ENCODE results near the gene LZTS2.
"Not testable (repeated sequence)": the region's sequence is repeated elsewhere in the genome, so short reads cannot be mapped to it uniquely, and the experiment has no call there.

The LZTS2 gene

DNA sequence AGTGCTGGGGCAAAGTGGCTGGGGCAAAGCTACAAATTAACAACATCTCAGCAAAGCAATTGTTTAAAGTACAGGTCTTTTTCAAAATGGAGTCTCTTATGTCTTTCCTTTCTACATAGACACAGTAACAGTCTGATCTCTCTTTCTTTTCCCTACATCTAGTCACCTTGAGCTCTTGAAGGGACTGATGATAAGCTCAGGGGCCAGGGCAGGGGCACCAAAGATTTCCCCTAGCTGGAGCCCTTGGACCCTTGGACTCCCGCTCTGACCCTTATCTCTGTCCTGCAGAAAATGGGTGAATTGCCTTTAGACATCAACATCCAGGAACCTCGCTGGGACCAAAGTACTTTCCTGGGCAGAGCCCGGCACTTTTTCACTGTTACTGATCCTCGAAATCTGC is 34.8 kb downstream of the LZTS2 start:
- not testable (repeated sequence) for DNase-seq

DNA sequence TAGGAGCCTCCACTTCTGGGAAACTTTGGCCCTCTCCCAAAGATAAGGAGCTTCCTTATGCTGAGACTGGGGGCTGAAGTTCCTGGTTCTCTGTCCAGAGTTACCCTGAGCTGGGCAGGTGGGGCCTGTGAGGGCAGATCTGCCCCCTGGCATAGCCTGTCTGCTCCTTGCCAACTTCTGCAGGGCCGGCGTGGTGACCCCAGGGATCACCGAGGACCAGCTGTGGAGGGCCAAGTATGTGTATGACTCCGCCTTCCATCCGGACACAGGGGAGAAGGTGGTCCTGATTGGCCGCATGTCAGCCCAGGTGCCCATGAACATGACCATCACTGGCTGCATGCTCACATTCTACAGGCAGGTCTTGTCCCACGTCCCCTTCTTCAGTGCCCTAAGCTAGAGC is 35.7 kb downstream of the LZTS2 start:
- DNase-seq, result no peak

DNA sequence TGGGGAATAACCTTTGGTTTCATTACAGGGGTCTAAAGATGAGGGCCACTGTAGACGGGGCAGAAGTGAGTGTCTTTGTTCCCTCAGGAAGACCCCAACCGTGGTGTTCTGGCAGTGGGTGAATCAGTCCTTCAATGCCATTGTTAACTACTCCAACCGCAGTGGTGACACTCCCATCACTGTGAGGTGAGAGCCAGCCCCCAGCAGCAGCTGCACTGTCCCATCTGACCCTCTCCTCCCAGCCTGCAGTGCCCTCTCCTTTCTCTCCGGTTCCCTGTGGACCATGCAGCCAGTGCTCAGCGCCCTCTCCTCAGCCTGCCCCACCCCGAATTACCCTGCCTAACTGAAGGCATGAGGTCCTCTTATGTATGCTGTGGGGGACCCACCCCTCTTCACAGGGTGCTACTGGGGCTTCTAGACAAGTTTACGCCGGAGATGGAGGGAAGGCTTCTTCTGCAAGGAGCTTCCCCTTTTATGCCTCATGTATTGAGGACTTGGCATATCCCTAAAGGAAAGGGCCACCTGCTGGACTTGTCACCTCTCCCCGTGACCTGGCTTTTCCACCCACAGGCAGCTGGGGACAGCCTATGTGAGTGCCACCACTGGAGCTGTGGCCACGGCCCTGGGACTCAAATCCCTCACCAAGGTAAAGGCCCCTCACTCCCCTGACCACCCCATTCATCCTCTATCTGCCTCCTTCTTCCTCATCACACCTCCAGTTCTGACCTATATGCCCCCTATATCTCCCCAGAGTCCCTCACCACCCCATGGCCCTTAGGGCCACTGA is 36.5 kb downstream of the LZTS2 start:
- DNase-seq, result no peak

DNA sequence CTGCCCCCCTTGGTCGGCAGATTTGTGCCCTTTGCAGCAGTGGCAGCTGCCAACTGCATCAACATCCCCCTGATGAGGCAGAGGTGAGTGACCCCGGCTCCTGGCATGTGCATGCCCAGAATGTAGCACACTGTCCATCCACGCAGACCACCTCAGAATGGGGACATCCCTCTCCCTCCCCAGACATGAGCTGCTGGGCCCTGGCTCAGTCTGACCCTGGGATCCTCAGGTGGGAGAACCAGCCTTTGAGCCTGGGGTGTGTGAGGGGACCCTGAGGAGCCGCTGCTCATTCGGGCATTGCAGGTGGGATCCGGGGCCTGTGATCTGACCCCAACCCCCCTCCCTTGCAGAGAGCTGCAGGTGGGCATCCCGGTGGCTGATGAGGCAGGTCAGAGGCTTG is 37.1 kb downstream of the LZTS2 start:
- DNase-seq, result no peak

DNA sequence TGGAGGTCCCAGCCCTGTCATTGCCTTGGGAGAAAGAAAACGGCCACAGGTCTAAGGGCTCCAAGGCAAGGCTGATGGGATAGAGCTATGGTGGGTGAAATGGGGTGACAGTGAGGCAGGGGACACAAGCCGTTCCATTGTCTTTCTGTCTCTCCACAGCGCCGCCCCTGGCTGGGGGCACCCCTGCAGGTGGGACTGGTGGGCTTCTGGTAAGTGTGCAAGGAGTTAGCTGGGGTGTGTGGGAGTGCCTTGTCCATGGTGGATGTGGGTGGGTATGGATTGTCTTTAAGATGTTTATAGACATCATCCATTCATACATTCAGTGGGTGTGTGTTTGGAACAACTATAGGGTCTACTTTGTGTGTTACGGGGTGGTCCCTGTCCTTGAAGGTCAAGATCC is 38.9 kb downstream of the LZTS2 start:
- DNase-seq, result no peak

GRCh38 chr10:101040061-101040460 is 40.5 kb downstream of the LZTS2 start:
- no peak for DNase-seq

DNA sequence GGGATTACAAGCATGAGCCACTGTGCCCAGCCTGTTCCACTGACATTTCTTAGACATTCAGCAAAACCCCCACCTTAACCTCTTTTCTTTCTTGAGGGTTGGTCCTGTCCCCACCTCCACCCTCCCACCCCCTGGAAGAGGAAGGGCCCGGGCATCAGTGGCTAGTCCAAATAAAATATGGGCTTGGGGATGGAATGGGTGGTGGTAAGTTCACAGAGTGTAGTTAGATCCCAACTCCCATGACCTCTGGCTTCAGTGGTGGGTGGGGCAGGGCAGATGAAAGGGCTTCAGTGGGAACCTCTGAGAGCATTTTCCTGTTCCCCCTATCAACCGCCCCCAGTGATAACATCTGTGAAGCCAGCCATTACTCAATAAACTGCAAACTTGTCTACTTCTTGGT is 41.2 kb downstream of the LZTS2 start:
- DNase-seq, result no peak

DNA sequence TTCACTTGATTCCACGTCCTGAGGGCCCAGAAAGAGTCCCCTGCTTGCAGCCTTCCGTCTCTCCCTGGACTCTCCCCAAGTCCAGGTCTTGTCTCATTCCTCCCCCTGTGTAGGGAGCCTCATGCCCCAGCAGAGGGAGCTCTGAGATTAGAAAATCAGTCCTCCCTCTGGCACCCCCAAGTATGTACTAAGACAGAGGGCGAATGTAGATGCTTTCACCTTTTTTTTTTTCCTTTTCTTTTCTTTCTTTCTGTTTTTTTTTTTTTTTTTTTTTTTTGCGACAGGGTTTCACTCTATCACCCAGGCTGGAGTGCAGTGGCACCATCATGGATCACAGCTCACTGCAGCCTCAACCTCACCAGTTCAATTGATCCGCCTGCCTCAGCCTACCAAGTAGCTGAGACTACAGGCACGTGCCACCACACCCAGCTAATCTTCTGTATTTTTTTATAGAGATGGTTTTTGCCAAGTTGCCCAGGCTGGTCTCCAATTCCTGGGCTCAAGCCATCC is 41.7 kb downstream of the LZTS2 start:
- DNase-seq, result peak; percentile 70

- no peak for DNase-seq
Observed at GRCh38 chr10:101042118-101042517, 42.5 kb downstream of the LZTS2 start.

- peak; percentile 92 for DNase-seq
Observed at GRCh38 chr10:101042667-101043362, 43.2 kb downstream of the LZTS2 start.

DNA sequence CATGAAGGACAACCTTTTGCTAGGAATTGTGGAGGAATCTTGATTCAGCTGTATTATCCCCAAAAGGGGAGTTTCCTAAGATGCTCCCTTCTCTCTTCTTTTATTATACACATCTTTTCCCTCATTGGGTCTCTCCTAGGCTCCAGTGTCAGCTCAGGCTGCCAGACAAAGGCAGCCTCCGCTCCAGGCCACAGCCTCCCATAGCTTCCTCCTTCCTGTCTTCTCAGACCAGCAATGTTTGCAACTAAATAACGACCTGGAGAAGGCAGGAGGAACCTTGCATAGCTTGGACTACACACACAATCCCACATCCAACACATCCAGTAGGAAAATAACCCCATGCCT is 43.7 kb downstream of the LZTS2 start:
- no peak for DNase-seq

GRCh38 chr10:101044117-101044516 is 44.5 kb downstream of the LZTS2 start:
- no peak for DNase-seq

- DNase-seq, result no peak
Observed at GRCh38 chr10:101046332-101047238, 47.0 kb downstream of the LZTS2 start.

DNA sequence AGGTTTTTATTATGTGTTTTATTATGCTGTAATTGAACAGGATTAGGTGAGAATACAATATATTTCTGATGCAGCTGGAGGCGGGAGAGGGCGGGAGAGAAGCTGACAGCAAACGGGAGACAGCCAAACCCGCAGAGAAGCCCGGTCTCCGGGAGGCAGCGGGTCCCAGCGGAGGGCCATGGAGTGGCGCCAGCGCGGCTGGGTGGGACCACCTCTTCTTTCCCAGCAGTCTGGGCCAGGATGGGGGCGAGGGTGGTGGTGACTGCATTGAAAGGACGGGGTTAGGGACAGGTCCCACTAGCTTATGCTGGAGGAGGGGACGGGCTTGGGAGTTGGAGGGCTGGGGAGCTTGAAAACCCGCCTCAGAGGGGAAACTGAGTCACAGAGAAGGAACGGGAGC is 47.7 kb downstream of the LZTS2 start:
- DNase-seq, result no peak

DNA sequence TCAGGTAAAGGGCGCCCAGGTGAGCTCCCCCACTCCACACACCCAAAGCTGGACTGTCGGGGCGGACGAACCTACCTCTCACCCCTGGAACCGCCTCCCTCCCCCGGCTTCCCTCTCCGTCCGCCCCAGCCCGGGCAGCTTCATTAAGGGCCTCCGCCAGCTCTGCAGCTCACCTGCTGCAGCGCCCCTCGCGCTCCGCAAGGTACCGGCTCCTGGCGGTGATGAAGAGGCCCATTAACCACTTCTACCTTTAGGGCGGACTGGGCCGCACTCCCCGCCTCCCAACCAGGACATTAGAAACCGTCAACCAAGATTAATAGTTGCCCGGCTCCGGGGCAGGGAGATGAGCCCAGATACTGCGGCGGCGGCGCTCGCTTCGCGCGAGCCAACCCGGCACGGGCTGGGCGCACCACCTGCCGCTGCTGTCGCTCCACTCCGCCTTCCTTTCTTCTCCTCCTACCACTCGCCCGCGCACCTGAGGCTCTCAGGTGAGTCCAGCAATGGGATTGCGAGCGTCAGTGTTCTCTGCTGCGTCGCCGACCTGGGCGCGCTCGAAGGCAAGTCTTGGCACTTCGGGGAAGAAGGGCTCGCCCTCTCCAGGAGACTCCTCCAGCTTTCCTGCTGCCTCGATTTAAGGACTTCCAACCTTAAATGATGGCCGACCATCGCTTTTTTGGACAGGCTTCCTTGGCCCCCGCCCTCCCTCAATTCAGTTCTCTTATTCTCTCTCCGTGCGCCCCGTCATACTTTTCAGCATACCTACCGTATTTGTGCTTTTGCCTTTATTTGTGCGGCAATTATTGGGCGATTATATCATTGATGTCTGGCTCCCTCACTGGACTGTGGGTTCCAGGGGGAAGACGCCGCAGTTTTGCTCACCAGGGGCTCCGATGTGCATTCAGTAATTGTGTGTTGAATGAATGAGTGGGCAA is 48.6 kb downstream of the LZTS2 start:
- DNase-seq, result no peak

GRCh38 chr10:101050208-101051069 is 50.8 kb downstream of the LZTS2 start:
- no peak for DNase-seq

- no peak for DNase-seq
Observed at GRCh38 chr10:101052285-101052684, 52.7 kb downstream of the LZTS2 start.

DNA sequence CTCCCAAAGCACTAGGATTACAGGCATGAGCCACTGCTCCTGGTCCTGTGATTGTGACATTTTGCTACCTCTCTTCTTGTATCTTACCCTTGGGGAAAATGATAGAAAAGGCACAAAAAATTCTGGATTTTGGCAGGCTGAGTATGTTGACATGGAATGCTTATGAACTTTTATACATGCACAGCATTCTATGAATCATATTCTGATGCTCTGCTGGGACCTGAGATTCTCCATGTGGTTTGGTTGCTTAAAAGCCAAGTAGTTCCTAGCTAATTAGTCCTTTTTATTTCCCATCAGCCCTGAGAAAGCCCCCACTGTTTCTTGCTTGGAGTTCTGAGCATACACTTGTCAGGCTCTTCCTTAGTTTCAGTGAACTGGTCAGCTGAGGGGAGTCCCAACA is 53.9 kb downstream of the LZTS2 start:
- DNase-seq, result no peak

DNA sequence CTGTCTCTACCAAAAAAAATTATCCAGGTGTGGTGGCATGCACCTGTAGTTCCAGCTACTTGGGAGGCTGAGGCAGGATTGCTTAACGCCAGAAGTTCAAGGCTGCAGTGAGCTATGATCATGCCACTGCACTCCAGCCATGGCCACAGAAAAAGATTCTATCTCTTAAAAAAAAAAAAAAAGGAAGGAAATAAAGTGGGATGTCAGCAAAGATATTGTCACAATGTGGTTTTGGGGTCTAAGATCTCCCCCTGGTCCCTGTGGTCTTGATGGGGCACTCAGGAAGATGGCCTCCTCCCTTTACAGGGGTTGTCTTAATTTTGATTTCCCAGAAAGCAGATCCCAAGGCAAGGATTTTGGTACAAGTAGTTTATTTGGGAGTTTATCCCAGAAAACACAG is 54.7 kb downstream of the LZTS2 start:
- DNase-seq, result no peak

DNA sequence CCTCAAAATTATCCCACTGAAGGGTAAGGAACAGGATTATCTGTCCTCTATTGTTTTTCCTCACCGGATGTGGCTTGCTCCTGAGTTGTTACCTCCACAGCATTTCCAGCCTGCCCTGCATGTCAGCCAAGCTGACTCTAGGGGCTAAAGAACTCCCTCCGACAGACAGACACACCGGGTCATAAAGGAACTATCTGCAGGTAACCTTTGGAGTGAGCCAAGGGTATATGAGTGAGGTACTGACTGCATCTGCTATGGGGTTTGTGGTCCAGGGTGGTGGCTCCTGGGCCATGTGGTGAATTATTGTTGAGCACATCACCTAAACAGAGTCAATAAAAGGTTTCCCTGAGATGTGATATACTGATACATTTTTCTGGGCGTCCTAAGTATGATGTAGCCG is 55.3 kb downstream of the LZTS2 start:
- no peak for DNase-seq

DNA sequence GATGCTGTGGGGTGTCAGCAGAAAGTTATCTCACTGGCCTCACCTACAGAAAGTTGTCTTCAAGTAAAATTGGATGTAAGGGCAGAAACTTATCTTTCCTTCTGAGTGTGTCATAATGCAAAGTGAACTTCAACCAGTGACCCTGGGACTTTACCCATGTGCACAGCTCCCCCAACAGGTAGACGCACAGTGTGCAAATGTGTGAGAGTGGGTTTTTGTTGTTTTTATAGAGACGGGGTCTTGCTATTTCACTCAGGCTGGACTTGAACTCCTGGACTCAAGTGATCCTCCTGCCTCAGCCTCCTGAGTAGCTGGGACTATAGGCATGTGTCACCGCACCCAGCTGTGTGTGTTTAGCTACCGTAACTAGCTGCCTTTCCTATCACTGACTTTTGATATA is 55.8 kb downstream of the LZTS2 start:
- no peak for DNase-seq

Data from NCI-H1694 (cell line).